HG03457 (cell line): ENCODE data around the gene SH3BGRL2.
"Not testable (repeated sequence)": the region's sequence is repeated elsewhere in the genome, so short reads cannot be mapped to it uniquely, and the experiment has no call there.

Experiments used
- ATAC-seq: cut with Tn5 transposase; IDR thresholded peaks from one replicate; pipeline ENCODE4 v1.9.1; 2021; ENCODE audit warnings: moderate number of reproducible peaks; ENCODE audit not compliant: unreplicated experiment

SH3BGRL2 gene

GRCh38 chr6:79647741-79648140 lies 16.6 kb downstream of the SH3BGRL2 start:
- no peak for ATAC-seq

GRCh38 chr6:79648328-79648727 lies 17.2 kb downstream of the SH3BGRL2 start:
- no peak for ATAC-seq

DNA sequence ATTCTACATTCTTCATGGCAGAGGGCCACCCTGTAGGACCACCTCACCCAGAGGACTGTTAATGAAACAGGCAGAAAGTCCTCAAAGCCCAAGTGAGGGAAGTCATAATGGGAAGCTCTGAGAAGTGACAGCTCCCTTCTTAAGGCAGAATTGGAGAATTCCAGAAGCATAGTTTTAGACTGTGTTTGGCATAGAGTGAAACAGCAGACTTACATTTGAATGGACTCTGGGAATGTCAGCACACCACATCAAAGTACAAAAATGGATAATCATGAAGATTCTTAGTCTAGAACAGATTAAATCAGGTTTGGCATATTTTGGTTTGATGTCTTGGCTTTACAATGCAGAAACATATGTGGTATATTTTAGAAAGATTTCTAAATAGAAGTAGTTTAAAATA lies 17.9 kb downstream of the SH3BGRL2 start:
- ATAC-seq: no peak

DNA sequence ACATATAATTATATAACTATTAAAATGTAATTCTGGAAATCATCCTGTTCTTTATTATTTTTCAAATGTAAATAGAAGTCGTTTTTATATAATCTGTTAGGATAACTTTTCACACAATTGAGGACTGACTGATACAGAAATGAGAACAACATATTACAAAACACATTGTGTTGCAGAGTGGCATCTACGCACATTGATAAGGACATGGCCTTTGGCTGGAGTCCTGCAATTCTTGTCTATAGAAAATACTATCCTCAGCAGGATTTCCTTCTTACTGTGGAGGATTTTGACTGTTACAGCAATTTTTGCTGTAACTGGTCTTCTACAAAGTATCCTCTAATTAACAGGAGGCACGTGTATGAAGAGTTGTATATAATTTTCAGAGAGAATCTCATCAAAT lies 19.8 kb downstream of the SH3BGRL2 start:
- no peak for ATAC-seq

DNA sequence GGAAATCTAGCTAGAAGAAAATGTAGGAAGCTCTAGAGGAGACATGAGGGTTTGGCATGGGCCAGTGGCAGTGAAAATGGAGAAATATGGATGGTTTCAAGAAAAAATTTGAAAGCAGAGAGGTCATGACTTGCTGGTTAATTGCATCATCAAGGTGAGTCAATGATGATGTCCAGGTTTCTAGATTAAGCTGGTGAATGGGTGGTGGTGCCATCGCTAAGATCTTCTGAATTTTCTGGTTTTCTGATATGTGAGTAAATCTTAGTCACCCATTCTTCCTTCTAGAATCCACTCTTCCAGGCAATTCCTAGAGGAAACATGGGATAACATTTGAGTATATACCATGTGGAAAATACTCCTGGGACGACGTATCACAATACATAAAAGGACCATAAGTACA lies 25.0 kb downstream of the SH3BGRL2 start:
- no peak for ATAC-seq

DNA sequence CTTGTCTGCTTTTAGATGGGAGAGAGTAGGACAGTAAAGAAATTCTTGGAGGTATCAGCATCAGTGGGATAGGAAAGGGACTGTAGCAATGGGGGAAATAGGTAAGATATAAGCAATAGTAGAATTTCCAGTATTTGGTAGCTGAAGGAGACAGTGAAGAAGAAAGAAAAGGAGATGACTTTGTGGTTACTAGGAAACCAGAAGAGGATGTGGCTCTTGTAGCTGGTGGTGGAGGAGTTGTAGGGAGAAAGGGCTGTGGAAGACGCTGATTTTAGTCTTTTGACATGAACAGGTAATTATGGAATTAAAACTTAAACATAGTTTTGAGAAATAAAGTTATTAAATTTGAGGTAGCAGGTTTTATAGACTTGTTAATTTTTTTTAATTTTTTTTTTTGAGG lies 26.1 kb downstream of the SH3BGRL2 start:
- no peak for ATAC-seq

DNA sequence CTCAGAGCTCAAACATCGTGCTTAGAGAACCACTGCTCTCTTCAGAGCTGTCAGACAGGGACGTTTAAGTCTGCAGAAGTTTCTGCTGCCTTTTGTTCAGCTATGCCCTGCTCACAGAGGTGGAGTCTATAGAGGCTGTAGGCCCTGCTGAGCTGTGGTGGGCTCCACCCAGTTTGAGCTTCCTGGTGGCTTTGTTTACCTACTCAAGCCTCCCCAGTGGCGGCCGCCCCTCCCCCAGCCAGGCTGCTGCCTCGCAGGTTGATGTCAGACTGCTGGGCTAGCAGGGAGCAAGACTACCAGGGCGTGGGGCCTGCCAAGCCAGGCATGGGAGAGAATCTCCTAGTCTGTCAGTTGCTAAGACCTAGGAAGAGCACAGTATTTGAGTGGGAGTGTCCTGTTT lies 32.5 kb downstream of the SH3BGRL2 start:
- ATAC-seq: not testable (repeated sequence)

DNA sequence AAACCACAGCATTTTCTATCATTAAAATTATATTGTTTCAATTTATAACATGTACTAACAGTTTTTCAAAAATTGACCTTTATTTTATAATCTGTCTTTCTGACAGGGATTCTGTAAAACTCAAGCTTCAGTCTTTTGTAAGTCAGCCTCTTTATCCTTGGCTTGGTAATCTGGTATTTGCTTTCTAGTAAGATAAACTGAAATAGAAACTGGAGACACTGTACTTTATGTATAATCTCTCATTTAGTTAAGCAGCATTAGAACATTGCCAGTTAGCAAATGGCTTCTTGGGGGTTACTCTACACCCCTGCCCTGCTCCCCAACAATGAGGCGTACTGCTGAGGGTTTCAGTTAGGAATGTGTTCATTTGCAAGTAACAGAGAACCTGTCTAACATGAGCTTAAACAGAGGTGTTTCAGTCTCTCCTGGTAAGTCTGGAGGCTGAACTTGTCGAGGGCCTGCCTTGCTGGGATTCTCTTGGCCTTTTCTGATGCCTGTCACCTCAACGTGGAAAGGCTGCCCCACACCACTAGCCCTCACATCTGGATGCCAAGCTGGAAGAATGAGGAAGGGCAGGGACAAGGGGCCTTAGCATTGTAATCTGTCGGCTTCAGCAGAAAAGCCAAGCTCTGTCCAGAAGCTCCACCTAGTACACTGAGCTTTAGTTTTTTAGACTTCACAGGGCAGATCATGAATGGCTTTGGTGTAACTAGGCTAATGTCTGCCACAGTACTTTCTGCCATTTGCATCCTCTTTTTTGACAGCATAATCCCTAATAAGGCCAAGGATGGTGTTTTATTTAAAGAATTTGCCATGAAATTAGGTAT lies 34.8 kb downstream of the SH3BGRL2 start:
- no peak for ATAC-seq

DNA sequence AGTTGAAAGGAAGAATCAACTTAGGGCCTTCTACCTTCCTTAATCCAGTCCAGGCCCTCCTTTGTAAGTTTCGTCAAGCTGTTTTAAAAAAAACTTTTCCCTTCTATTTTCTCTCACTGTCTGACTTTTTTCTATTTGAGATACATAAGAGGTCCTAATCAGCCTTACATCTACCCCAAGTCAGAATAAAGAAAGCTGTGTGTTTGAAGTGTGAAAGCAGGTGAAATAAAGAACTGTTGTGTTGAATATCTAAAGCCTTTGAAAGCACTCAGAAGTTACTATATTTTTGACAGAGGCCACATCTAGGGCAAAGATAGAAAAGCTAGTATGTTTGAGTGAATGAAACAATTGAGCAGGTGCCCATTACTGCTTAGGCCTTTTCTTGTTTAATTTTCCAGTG lies 35.5 kb downstream of the SH3BGRL2 start:
- no peak for ATAC-seq

- ATAC-seq: no peak
Measured at GRCh38 chr6:79668381-79668780, 37.3 kb downstream of the SH3BGRL2 start.

GRCh38 chr6:79669766-79670165 lies 38.6 kb downstream of the SH3BGRL2 start:
- ATAC-seq: no peak

DNA sequence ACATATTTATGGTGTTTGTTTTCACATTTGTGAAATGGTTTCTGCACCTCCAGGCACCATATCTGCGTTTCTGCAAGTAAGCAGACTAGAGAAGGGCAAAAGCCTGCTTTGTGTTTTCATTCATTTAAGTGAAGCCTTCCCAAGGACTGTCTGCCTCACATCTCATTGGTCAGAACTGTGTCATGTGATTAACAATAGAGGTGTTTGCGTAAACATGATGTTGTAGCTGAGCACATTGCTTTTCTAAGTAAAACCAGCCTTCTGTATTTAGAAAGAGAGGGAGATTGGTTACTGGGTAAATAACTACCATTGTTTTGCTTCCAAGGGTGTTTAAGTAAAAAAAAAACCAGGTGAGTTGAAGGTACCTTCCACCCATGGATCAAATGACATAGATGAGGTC lies 39.7 kb downstream of the SH3BGRL2 start:
- no peak for ATAC-seq

GRCh38 chr6:79671600-79672266 lies 40.6 kb downstream of the SH3BGRL2 start:
- no peak for ATAC-seq

DNA sequence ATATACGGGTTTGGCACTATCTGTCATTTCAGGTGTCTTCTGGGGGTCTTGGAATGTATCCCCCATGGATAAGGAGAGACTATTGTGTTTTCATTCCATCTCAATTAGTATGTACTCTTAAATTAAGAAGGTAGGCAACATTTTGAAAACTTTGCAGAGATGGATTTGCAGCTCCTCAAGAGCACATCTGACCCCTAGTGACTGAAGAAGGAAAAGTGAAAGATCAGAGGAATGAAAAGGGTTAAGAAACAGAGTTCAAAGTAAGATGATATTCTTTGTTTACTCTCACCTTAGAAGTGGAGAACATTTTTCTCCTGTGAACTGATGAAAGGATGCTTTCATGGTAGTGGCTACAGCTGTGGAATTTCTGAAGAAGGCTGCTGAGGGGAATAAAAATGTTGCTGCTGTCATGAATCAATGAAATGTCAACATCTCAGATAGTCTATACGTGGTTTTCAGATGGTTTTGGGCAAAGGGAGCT lies 41.5 kb downstream of the SH3BGRL2 start:
- no peak for ATAC-seq

DNA sequence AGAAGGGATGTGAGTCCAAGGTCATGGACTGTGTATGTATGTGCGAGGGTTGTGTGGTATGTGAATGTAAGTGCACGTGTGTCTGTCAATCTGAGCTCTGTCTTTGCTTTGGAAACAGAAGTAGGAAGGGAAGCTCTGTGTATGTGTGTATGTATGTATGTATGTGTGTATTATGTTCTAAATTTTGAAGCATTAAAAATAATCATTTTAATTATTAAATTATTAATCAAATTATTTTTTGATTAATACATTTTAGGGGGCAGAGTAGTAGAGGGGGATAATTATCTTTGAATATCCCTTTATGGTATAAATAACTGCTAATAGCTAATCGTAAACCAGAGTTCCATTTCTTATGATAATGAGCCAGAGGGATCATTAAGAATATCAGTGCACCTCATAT lies 42.8 kb downstream of the SH3BGRL2 start:
- no peak for ATAC-seq

DNA sequence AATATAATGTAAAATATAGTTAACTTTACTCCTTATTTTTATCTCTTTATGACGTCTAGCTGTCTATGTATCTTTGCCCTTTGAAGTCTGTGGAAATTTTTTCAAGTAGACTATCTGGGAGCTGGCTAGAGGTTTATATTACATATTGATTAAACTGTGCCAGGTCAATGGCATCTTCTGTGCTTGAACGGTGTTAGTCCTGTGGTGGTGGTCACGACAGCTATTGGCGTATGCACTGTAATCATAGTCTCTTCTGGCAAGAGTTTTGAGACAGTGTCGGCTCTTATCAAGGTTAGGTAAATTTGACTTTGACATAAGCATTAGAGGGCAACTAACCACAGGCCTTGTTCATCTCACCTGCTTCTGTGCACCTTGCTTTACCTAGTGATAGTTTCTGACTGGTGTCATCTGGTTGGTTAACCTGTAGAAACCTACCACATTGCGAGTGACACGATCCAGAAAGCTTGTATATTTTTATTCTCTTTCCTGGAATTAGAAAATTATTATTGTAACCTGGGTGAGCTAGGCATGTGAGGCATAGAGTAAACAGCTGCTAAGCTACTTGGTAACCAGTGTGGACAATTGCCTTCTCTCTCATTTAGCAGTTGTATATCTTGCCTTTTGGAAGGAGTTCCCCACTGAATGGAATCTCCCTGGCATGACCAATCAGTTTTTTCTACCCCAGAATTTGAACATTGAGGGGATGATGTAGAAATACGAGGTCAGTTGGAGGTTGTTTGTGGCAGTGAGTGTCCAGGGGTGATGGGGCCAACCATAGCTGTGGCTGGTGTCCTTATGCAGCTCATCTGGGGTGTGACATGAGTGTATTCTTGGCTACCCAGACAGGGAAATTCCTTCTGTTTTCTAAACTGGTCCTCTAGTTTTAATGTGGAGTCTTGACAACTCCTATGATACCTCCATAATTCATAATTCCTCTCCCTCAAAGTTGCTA lies 45.9 kb downstream of the SH3BGRL2 start:
- ATAC-seq: no peak

DNA sequence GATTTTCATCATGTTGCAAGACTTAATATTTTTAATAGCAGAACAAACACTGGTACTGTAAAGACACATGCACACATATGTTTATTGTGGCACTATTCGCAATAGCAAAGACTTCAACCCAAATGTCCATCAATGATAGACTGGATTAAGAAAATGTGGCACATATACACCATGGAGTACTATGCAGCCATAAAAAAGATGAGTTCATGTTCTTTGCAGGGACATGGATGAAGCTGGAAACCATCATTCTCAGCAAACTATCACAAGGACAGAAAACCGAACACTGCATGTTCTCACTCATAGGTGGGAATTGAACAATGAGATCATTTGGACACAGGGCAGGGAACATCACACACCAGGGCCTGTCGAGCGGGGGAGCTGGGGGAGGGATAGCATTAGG lies 51.6 kb downstream of the SH3BGRL2 start:
- not testable (repeated sequence) for ATAC-seq

- ATAC-seq: no peak
Measured at GRCh38 chr6:79684876-79685275, 53.7 kb downstream of the SH3BGRL2 start.

GRCh38 chr6:79686707-79687309 lies 55.7 kb downstream of the SH3BGRL2 start:
- ATAC-seq: no peak

GRCh38 chr6:79687759-79688158 lies 56.6 kb downstream of the SH3BGRL2 start:
- ATAC-seq: no peak

DNA sequence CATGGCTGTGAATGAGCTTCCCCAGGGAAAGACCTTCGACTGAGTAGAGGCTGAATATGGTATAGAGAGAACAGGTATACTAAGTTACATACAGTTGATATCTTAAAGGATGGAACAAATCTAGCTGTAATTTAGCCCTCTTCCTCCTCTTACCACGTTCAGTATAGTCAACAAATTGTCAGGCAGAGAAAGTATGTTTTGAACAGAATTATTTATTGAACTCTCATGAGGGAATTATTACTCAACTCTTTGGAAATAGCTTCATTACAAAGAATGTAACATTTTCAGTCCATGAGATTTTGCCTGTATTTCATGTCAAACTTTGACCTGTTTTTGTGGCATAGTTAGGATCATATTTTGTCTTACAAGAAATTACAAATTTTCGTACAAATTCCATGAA lies 63.0 kb downstream of the SH3BGRL2 start:
- no peak for ATAC-seq
